ENCODE results near the gene CDK19. TPM values are rescaled to one million over a fixed set of nuclear protein-coding genes. Genes with fewer than 3 reads are reported as not detected.

CDK19 gene
- total and polyA plus RNA-seq, 9 of the 15 experiments (the other 6 are each of a cell fraction or from before 2014, with no cell fraction given), result 3.8 to 15.2 (median 7.4) TPM

DNA sequence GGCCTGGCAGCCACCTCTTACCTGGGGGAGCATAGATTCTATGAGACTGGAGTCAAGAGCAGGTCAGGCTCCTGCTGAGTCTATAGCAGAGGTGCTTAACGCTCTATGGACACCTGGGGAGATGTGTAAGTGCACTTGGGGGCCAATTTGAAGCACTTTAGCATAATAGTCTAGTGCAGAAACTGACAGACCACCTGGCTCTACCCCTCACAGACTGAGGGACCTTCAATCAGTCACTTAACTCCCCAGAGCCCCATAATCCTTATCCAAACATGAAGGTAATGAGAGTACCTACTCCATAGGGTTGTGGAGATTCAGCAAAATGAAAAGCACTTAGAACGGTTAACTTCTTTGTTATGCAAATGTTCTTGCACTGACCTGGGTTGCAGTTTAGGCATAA, 251.6 kb downstream of the CDK19 start:
- ChIA-PET CTCF (ENCODE audit: low intra/inter-chr PET ratio) (no interaction called here), POLR2A (no interaction called here)
- no peak for FAIRE-seq
- Histone ChIP-seq H3K9me3 (replicated peaks; ENCODE audit: control insufficient read depth, insufficient read depth, low read depth, low read length) (no peaks in the 10 kb centered on the region), H3K27ac (ENCODE audit: extremely low read depth, low read depth, low read length) (no peak overlapping the region), H3K9me1 (ENCODE audit: control insufficient read depth, insufficient read depth, low read length) (no peaks in the 10 kb centered on the region), H4K20me1 (replicated peaks; ENCODE audit: control insufficient read depth, insufficient read depth, low read length) (peaks cover 3% of the 10 kb centered on the region; the same call in 1 of the 2 replicates), H3K4me2 (ENCODE audit: insufficient read depth, low read length) (no peak overlapping the region), H3K36me3 (ENCODE audit: control insufficient read depth, insufficient read depth, low read length) (no peaks in the 10 kb centered on the region), H3K9ac (ENCODE audit: insufficient read depth in 1 of 2, low read depth in 2 of 2, low read length in 2 of 2) (no peak overlapping the region), H3K4me1 (replicated peaks in 1 of 2; ENCODE audit: control insufficient read depth in 2 of 2, insufficient read depth in 2 of 2, low read length in 2 of 2) (no peaks in the 10 kb centered on the region; a peak in 1 of 5 replicates), H3K4me3 (no peak overlapping the region), H3K27me3 (ENCODE audit: control insufficient read depth in 2 of 2, insufficient read depth in 2 of 2, low read length in 2 of 2) (peaks cover 11 to 29% of the 10 kb centered on the region in 2 experiments; a peak in 4 of 5 replicates), H3K79me2 (ENCODE audit: control insufficient read depth, insufficient read depth, low read length) (no peaks in the 10 kb centered on the region), H2AFZ (ENCODE audit: low read depth, low read length) (no peak overlapping the region)
- no peak for ATAC-seq
- TF ChIP-seq PHB (CRISPR knock-in tag; IDR thresholded peaks at IDR 0.05), result no peak
- TF ChIP-seq BRF1 (IDR thresholded peaks at IDR 0.05; ENCODE audit: borderline replicate concordance, extremely low read depth, insufficient read length), result no peak
- TF ChIP-seq FOXK2 (conservative IDR thresholded peaks at IDR 0.05 in 1 of 2, IDR thresholded peaks at IDR 0.05 in 1 of 2; ENCODE audit: low read depth in 2 of 2), result no peak
- no peak for TF ChIP-seq HNRNPK (IDR thresholded peaks at IDR 0.05; ENCODE audit: low read depth, low read length, poor library complexity, severe bottlenecking)
- TF ChIP-seq, protein P1, sequence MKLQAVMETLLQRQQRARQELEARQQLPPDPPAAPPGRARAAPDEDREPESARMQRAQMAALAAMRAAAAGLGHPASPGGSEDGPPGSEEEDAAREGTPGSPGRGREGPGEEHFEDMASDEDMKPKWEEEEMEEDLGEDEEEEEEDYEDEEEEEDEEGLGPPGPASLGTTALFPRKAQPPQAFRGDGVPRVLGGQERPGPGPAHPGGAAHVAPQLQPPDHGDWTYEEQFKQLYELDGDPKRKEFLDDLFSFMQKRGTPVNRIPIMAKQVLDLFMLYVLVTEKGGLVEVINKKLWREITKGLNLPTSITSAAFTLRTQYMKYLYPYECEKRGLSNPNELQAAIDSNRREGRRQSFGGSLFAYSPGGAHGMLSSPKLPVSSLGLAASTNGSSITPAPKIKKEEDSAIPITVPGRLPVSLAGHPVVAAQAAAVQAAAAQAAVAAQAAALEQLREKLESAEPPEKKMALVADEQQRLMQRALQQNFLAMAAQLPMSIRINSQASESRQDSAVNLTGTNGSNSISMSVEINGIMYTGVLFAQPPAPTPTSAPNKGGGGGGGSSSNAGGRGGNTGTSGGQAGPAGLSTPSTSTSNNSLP (IDR thresholded peaks at IDR 0.05; ENCODE audit: borderline replicate concordance, low read depth, low read length), result no peak
- no peak for TF ChIP-seq SUPT5H (IDR thresholded peaks at IDR 0.05)
- TF ChIP-seq, protein P2, sequence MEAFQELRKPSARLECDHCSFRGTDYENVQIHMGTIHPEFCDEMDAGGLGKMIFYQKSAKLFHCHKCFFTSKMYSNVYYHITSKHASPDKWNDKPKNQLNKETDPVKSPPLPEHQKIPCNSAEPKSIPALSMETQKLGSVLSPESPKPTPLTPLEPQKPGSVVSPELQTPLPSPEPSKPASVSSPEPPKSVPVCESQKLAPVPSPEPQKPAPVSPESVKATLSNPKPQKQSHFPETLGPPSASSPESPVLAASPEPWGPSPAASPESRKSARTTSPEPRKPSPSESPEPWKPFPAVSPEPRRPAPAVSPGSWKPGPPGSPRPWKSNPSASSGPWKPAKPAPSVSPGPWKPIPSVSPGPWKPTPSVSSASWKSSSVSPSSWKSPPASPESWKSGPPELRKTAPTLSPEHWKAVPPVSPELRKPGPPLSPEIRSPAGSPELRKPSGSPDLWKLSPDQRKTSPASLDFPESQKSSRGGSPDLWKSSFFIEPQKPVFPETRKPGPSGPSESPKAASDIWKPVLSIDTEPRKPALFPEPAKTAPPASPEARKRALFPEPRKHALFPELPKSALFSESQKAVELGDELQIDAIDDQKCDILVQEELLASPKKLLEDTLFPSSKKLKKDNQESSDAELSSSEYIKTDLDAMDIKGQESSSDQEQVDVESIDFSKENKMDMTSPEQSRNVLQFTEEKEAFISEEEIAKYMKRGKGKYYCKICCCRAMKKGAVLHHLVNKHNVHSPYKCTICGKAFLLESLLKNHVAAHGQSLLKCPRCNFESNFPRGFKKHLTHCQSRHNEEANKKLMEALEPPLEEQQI (IDR thresholded peaks at IDR 0.05), result no peak
- TF ChIP-seq TEAD2 (tag; IDR thresholded peaks at IDR 0.05), result no peak
- no peak for TF ChIP-seq TCF3 (CRISPR knock-in tag; IDR thresholded peaks at IDR 0.05)
- TF ChIP-seq RBFOX2 (IDR thresholded peaks at IDR 0.05; ENCODE audit: low read depth, low read length), result no peak
- TF ChIP-seq EZH2 (IDR thresholded peaks at IDR 0.05; ENCODE audit: borderline replicate concordance, low read depth, low read length), result no peak
- no peak for TF ChIP-seq SMC3 (conservative IDR thresholded peaks at IDR 0.05; ENCODE audit: insufficient read depth, low read depth, low read length)
- no peak for TF ChIP-seq DNMT1 (IDR thresholded peaks at IDR 0.05)
- TF ChIP-seq CXXC5 (CRISPR knock-in tag; IDR thresholded peaks at IDR 0.05), result no peak
- TF ChIP-seq XRCC4 (IDR thresholded peaks at IDR 0.05; ENCODE audit: extremely low read depth, insufficient read depth, insufficient read length), result no peak
- no peak for TF ChIP-seq ZZZ3 (IDR thresholded peaks at IDR 0.05)
- TF ChIP-seq U2AF2 (optimal IDR thresholded peaks at IDR 0.05; ENCODE audit: low read depth, low read length), result no peak
- no peak for TF ChIP-seq SLC30A9 (CRISPR knock-in tag; IDR thresholded peaks at IDR 0.05)
- DNase-seq (ENCODE audit: extremely low read depth in 1 of 4, low spot score in 3 of 4), result no peak
- BruUV-seq (replicated peaks), result no TSS peak
- in situ Hi-C loops (cut with MboI) (no loop called here), intact Hi-C loops (cut with micrococcal nuclease) (no loop called here)
- 0% methylated on average over 2 of the region's 2 CpGs for WGBS (ENCODE audit: insufficient coverage, low coverage, missing lambda C conversion rate)

Measured in K562 (cell line).